Lower leg skin (tissue), 4 donors: ENCODE measurements around the gene PPAT. TPM values are rescaled to one million over a fixed set of nuclear protein-coding genes. Genes with fewer than 3 reads are reported as not detected.

ENCODE experiments used
- DNase-seq, 2 donors: peaks; one replicate each; pipeline ENCODE4 v3.0.0-alpha.2; 2019; ENCODE audit warnings: low spot score in 2 of 2
- H3K4me3 ChIP-seq: fragments of 200-600 bp; sonication (generic); 2 replicates; pipeline ENCODE4 v1.5.1; 2017; ENCODE audit warnings: mild to moderate bottlenecking, low read depth; ENCODE audit not compliant: poor library complexity, severe bottlenecking
- CTCF ChIP-seq, 3 donors: fragments of 450-650 bp; IDR thresholded peaks; one replicate each; pipeline ENCODE4 v1.5.1; 2016; ENCODE audit warnings: antibody characterized with exemption in 3 of 3, mild to moderate bottlenecking in 3 of 3, moderate library complexity in 2 of 3
- POLR2A ChIP-seq, 2 donors: fragments of 450-650 bp; IDR thresholded peaks; one replicate each; pipeline ENCODE4 v1.6.1; 2016 to 2017; ENCODE audit warnings: antibody characterized with exemption in 2 of 2, mild to moderate bottlenecking in 1 of 2, moderate library complexity in 1 of 2
- WGBS, 2 donors: methylation state at CpG; one replicate each; pipeline ENCODE4 v1.1.5; 2018; 5-methylcytosine and 5-hydroxymethylcytosine counted together
- intact Hi-C: fragments of 100-400 bp; cut with DNase I; formaldehyde crosslinking; loops from one replicate; pipeline ENCODE4 v1.15.0; 2023; ENCODE audit warnings: low total_unique reads
- total RNA-seq, 4 donors: library from RNA; depleted of rRNA; stranded (reverse); fragments of >200 nt; gene quantifications; one replicate each; pipeline ENCODE4 v1.1.0, GENCODE V29; 2016

PPAT gene
- total RNA-seq, 4 donors from 2014 or later: 4.0 to 6.0 (median 4.8) TPM

DNA sequence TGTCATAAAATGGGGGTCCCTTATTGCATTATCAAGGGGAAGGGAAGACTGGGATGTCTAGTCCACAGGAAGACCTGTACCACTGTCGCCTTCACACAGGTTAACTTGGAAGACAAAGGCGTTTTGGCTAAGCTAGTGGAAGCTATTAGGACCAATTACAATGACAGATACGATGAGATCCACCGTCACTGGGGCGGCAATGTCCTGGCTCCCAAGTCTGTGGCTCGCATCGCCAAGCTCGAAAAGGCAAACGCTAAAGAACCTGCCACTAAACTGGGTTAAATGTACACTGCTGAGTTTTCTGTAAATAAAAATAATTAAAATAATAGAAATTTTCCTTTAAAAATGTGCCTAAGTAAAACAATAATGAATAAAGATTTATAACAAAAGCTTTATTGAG is 78.8 kb downstream of the PPAT start:
- no peak overlapping the region for H3K4me3 ChIP-seq
- TF ChIP-seq CTCF (IDR thresholded peaks at IDR 0.05) (no peak), POLR2A (IDR thresholded peaks at IDR 0.05) (no peak)
- DNase-seq: no peak
- intact Hi-C loops: no loop called here
- 97% methylated on average over 9 of the region's 9 CpGs for WGBS, 2 donors

DNA sequence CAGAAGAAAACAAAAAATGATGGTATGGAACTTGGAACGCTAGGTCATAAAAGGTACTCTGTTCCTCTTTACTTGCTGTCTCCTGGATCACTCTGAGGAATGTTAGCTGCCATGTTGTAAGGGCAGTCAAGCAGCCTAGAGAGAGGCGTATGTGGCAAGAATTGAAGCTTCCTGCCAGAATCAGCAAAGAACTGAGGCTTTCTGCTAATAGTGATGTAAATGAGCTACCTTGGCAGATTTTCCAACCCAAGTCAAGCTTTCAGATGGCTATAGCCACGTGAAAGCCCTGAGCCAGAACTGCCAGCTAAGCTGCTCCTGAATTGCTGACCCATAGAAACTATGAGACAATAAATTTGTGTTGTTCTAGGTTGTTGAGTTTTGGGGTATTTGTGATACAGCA is 86.8 kb downstream of the PPAT start:
- H3K4me3 ChIP-seq: no peak overlapping the region
- intact Hi-C loops: no loop called here
- no peak for DNase-seq
- TF ChIP-seq POLR2A (IDR thresholded peaks at IDR 0.05): no peak
- TF ChIP-seq CTCF (IDR thresholded peaks at IDR 0.05): no peak
- 91 to 98% methylated on average over 3 of the region's 3 CpGs for WGBS, 2 donors

GRCh38 chr4:56345458-56345857 is 90.0 kb downstream of the PPAT start:
- no peak overlapping the region for H3K4me3 ChIP-seq
- no peak for TF ChIP-seq POLR2A (IDR thresholded peaks at IDR 0.05)
- TF ChIP-seq CTCF (IDR thresholded peaks at IDR 0.05): no peak
- 88 to 91% methylated on average over 4 of the region's 4 CpGs for WGBS, 2 donors
- DNase-seq: no peak
- intact Hi-C loops: no loop called here

Other genes starting within 250 kb of the PPAT start
- gene AASDH, start 48.1 kb downstream of the PPAT start, total RNA-seq: 10 to 100 TPM in 1 of 4 donors, 1 to 10 TPM in 3; 8.1 to 10.5 (median 9.0) TPM
- gene PAICS, start 645 bp upstream of the PPAT start, total RNA-seq: 10 to 100 TPM; 32.4 to 62.8 (median 34.3) TPM
- gene SRP72, start 32.0 kb upstream of the PPAT start, total RNA-seq: 10 to 100 TPM; 40.9 to 59.9 (median 46.4) TPM
- under 1 TPM; 0.17 to 0.76 (median 0.49) TPM for gene ARL9, start 70.2 kb upstream of the PPAT start, total RNA-seq
- 1,000 to 10,000 TPM; 1,330 to 2,611 (median 2,071) TPM for gene HOPX, start 245.7 kb upstream of the PPAT start, total RNA-seq